Ovary (tissue), 10 donors: ENCODE data around the gene ZSWIM6. TPM values are rescaled to one million over a fixed set of nuclear protein-coding genes. Genes with fewer than 3 reads are reported as not detected.
A peak's percentile ranks its signal among the peaks of the same experiment; 100 is the strongest.

ENCODE experiments used
- DNase-seq, 5 donors: peaks; one replicate each; pipeline ENCODE4 v3.0.0-alpha.2; 2019 to 2020
- H3K27ac ChIP-seq, 2 donors: fragments of 200-600 bp; one replicate each; pipeline versions ENCODE4 v1.5.1 to v1.8.0; 2019 to 2022
- H3K27me3 ChIP-seq: fragments of 200-600 bp; one replicate; pipeline ENCODE4 v1.8.0; 2022
- H3K36me3 ChIP-seq: fragments of 200-600 bp; sonication (generic); one replicate; pipeline ENCODE4 v1.5.1; 2019
- H3K4me1 ChIP-seq: one replicate; pipeline ENCODE4 v1.8.1; 2013; ENCODE audit warnings: mild to moderate bottlenecking, moderate library complexity; ENCODE audit not compliant: insufficient read depth
- H3K4me3 ChIP-seq: fragments of 200-600 bp; sonication (generic); one replicate; pipeline ENCODE4 v1.5.1; 2017
- H3K9me3 ChIP-seq, 2 donors: fragments of 200-600 bp in 1 of 2; sonication (generic) in 1 of 2; one replicate each; pipeline versions ENCODE4 v1.5.1 to v1.8.1; 2013 to 2019; ENCODE audit warnings: mild to moderate bottlenecking in 1 of 2, moderate library complexity in 1 of 2
- EP300 ChIP-seq: sonication (generic); formaldehyde crosslinking; IDR thresholded peaks from one replicate; pipeline ENCODE4 v1.6.1; 2017; ENCODE audit warnings: antibody characterized with exemption
- POLR2A ChIP-seq: fragments of 450-650 bp; IDR thresholded peaks from one replicate; pipeline ENCODE4 v1.6.1; 2017; ENCODE audit warnings: antibody characterized with exemption, mild to moderate bottlenecking, moderate library complexity
- WGBS, 3 donors: extraction: QIAGEN DNeasy Blood & Tissue Kit in 1 of 3; methylation state at CpG; one replicate each; pipeline versions ENCODE4 v1.1.5 to v1.1.7; 2013 to 2017; 5-methylcytosine and 5-hydroxymethylcytosine counted together
- intact Hi-C, 4 donors: fragments of 100-400 bp; cut with DNase I; formaldehyde crosslinking; loops; one replicate each; pipeline versions ENCODE4 v1.11.0 to v1.15.1; 2022 to 2023
- long read RNA-seq, 3 donors: library from polyadenylated mRNA in 2 of 3; unstranded in 2 of 3; transcript quantifications; one replicate each; pipeline ENCODE4 v2.0.0 and lab custom pipeline, GENCODE V29; 2021 to 2026
- polyA plus RNA-seq, 2 donors: library from polyadenylated mRNA; stranded (reverse); fragments of 200-250 nt in 1 of 2; fragments of 350-450 nt in 1 of 2; fragmentation: Illumina TruSeq in 1 of 2; extraction: RNeasy Lipid Tissue Mini Kit (QIAGEN cat#74804) in 1 of 2; gene quantifications; one replicate each; pipeline ENCODE4 v1.2.3, GENCODE V29; 2013 to 2014
- total RNA-seq, 7 donors: library from RNA; depleted of rRNA in 2 of 7; stranded (reverse); fragments of >200 nt in 2 of 7; fragmentation: NEBNext Ultra II Directional in 3 of 7; extraction: Animal tissue kit (Norgen Biotek cat#: 25700) in 3 of 7; gene quantifications; one replicate each; pipeline versions ENCODE4 v1.1.0 to v1.2.4, GENCODE V29; 2016 to 2023
- TF ChIP-seq, protein P1 (sequence below), 3 donors: fragments of 450-650 bp in 2 of 3; fragments of 200-600 bp in 1 of 3; IDR thresholded peaks; one replicate each; pipeline versions ENCODE4 v1.5.1 to v1.8.0; 2016 to 2022; ENCODE audit warnings: antibody characterized with exemption in 3 of 3, mild to moderate bottlenecking in 1 of 3
- donor health status: DM: no; HTN: no; CAD: no; lungs with moderate emphysema.
- donor health status: DM: no; HTN: no; CAD: no.
- donor health status: Bipolar disorder and iron deficiency.
- donor health status: DM: yes; HTN: yes; CAD: no.
- donor health status: DM: no; HTN: no; CAD: no.
- donor health status: DM: yes; HTN: yes; CAD: no.

ZSWIM6 gene
- total RNA-seq, result 10 to 100 TPM in 5 of 7 donors, 1 to 10 TPM in 2; 8.7 to 15.3 (median 13.4) TPM
- polyA plus RNA-seq, result 10 to 100 TPM in 1 of 2 donors, 1 to 10 TPM in 1; 4.1 to 10.6 TPM
- long read RNA-seq, donor 1, partial matches to known transcripts, result 0 of 2 reads
- long read RNA-seq, donor 1, other reads (novel, unspliced or antisense), result 2 of 2 reads
- long read RNA-seq, donor 2, partial matches to known transcripts, result 7 of 7 reads
- long read RNA-seq, donor 2, other reads (novel, unspliced or antisense), result 0 of 7 reads
- long read RNA-seq, donor 3, partial matches to known transcripts, result 0 of 2 reads
- long read RNA-seq, donor 3, other reads (novel, unspliced or antisense), result 2 of 2 reads

DNA sequence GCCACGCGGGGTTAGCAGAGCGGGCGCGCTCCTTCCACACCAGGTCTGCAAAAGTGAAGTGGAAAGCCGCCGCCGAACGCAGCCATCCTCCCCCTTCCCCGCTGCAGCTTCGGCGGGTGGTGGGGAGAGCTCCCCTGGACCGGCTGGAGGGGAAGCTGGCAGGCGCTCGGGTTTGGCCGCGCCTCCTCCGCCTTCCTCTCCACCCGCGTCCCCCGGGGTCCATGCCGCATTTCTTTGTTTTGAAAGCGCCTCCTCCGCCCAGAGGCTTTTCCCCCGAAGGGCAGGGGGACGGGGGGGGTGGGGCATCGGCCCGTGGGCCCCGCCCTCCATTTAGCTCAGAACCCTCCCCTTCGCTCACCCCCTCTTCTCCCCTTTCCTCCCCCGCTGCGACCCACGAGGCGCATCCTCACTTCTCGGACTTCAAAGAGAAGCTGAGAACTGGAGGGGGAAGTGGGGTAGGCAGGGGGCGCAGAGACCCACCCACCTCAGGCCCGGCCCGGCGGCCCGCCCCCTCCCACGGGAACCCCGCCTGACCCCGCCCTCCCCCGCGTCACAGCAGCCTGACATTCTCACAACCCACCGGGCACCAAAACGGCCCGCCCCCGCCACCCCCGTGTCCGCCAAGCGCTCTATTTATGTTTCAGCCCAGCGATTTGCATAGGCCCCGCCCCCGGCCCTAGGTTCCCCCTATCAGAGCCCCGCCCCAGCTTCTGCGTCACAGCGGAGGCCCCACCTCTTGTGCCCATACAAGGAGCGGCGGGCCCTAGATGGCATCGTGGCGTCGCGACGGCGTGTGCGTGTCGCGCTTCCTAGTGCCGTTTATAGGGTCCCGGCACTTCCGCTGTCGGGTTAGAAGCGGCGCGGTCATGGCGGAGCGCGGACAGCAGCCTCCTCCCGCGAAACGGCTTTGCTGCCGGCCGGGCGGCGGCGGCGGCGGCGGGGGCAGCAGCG is at the start of gene ZSWIM6:
TSS of gene ZSWIM6 (plus strand) at position 852 of the 951 bp plus-strand sequence. CDS start at position 867, 15 bp downstream.
- TF ChIP-seq, protein P1, sequence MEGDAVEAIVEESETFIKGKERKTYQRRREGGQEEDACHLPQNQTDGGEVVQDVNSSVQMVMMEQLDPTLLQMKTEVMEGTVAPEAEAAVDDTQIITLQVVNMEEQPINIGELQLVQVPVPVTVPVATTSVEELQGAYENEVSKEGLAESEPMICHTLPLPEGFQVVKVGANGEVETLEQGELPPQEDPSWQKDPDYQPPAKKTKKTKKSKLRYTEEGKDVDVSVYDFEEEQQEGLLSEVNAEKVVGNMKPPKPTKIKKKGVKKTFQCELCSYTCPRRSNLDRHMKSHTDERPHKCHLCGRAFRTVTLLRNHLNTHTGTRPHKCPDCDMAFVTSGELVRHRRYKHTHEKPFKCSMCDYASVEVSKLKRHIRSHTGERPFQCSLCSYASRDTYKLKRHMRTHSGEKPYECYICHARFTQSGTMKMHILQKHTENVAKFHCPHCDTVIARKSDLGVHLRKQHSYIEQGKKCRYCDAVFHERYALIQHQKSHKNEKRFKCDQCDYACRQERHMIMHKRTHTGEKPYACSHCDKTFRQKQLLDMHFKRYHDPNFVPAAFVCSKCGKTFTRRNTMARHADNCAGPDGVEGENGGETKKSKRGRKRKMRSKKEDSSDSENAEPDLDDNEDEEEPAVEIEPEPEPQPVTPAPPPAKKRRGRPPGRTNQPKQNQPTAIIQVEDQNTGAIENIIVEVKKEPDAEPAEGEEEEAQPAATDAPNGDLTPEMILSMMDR (IDR thresholded peaks at IDR 0.05), result no peak
- TF ChIP-seq POLR2A, result peak; percentile 93
- H3K27me3 ChIP-seq, result no peaks in the 10 kb centered on the region
- peaks cover 4% of the 10 kb centered on the region for H3K4me1 ChIP-seq
- DNase-seq, result peak; percentile 99 to 100 (median 99)
- no peaks in the 10 kb centered on the region for H3K36me3 ChIP-seq
- no peaks in the 10 kb centered on the region for H3K9me3 ChIP-seq
- 0 to 1% (median 0%) methylated on average over 63 to 91 of the region's 91 CpGs for WGBS, 3 donors
- intact Hi-C loops, result loop anchor here in 3 of 4 donors (1.0 to 10.0 kb wide), 6 partner anchors 73 to 323 kb away; partner anchors contain the start of gene SMIM15 (in 2 of the 3)
- peak within 1 kb of the TSS; percentile 93 to 98 for H3K27ac ChIP-seq
- H3K4me3 ChIP-seq, result peak within 1 kb of the TSS; percentile 92

DNA sequence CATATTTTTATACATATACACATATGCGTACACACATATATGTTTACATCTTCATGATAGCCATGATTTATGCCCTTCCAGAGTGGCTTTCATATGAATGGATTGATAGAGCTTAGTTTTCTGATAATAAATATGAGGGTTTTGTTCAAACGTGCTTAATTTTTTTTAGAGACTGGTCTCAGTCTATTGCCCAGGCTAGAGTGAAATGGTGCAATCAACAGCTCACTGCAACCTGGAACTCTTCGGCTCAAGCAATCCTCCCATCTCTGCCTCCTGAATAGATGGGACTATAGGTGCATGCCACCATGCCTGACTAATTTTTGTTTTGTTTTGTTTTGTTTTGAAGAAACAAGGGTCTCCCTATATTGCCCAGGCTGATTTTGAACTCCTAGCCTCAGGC is 48.6 kb upstream of the ZSWIM6 start:
- no peak for TF ChIP-seq POLR2A
- TF ChIP-seq EP300, result no peak
- TF ChIP-seq, protein P1 (IDR thresholded peaks at IDR 0.05), result no peak
- H3K4me1 ChIP-seq, result no peaks in the 10 kb centered on the region
- intact Hi-C loops, result no loop called here
- H3K27me3 ChIP-seq, result no peaks in the 10 kb centered on the region
- DNase-seq, result no peak
- H3K9me3 ChIP-seq, result no peaks in the 10 kb centered on the region
- no peak overlapping the region for H3K4me3 ChIP-seq
- WGBS, 3 donors, result 79 to 89% (median 87%) methylated on average over 3 of the region's 3 CpGs
- no peak overlapping the region for H3K27ac ChIP-seq
- H3K36me3 ChIP-seq, result no peaks in the 10 kb centered on the region

DNA sequence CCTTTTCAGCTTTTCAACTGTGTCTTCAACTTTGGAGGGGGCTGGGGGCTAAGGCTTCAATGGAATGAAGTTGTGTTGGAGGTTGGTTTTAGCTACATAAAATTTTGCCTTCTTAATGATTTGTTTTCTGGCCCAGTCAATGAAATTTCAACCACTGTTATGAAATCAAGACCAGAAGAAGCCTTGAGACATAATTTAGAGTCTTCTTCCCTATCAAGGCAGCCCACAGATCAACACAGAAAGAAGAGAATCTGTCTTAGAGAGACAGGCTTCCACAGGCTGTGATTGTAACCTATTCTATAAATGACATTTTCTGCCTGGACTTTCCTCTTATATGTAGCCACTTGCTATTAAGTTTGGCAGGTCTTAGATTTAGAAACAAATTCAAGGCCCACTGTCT is 46.5 kb upstream of the ZSWIM6 start:
- H3K9me3 ChIP-seq, result no peaks in the 10 kb centered on the region
- no peak overlapping the region for H3K27ac ChIP-seq
- H3K36me3 ChIP-seq, result no peaks in the 10 kb centered on the region
- no peaks in the 10 kb centered on the region for H3K27me3 ChIP-seq
- TF ChIP-seq POLR2A, result no peak
- TF ChIP-seq, protein P1 (IDR thresholded peaks at IDR 0.05), result no peak
- no peak for TF ChIP-seq EP300
- H3K4me1 ChIP-seq, result no peaks in the 10 kb centered on the region
- intact Hi-C loops, result no loop called here
- DNase-seq, result no peak
- no peak overlapping the region for H3K4me3 ChIP-seq

DNA sequence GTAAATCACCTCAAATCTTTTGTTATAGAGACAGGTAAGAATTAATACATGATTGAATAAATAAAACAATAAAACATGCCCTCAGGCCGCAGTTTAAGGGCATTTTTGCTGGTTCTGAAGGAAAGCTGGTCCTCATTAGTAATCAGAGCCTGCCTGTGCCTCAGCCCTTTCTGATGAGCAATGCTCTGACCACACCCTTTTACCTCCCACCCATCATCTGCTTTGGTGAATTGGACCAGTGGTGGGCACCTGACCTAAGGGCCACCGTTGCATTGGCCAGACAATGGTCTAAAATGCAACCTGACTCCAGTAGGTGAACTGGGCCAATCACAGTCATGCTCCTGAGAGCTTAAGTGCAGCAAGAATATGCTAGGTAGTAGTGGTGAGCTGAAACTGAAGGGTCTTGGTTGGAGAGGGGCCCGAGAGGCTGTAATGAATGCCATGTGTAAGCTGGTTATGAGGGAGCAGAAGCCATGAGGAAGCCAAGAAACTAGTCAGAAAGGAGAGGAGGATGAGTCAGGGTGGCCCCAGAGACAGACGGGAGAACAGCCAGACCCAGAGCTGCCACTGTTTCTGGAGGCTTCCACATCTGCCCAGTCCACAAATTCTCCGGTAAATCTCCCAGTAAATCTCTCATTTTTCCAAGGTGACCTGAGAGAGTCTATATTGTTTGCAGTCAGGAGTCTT is 45.5 kb upstream of the ZSWIM6 start:
- Histone ChIP-seq H3K27ac (no peak overlapping the region), H3K27me3 (no peaks in the 10 kb centered on the region), H3K4me3 (no peak overlapping the region), H3K9me3 (no peaks in the 10 kb centered on the region), H3K36me3 (no peaks in the 10 kb centered on the region), H3K4me1 (peaks cover 4% of the 10 kb centered on the region)
- no peak for DNase-seq
- WGBS, 3 donors, result 53 to 68% (median 67%) methylated on average over 5 of the region's 5 CpGs
- intact Hi-C loops, result no loop called here
- TF ChIP-seq POLR2A (no peak), EP300 (no peak)
- TF ChIP-seq, protein P1 (IDR thresholded peaks at IDR 0.05), result no peak
